HG03571 (cell line): Measurements from ENCODE around the gene CFAP97.
"Not testable (repeated sequence)": the region's sequence is repeated elsewhere in the genome, so short reads cannot be mapped to it uniquely, and the experiment has no call there.

Experiments
- ATAC-seq: cut with Tn5 transposase; IDR thresholded peaks from one replicate; pipeline ENCODE4 v1.9.1; 2021; ENCODE audit not compliant: unreplicated experiment

The CFAP97 gene

DNA sequence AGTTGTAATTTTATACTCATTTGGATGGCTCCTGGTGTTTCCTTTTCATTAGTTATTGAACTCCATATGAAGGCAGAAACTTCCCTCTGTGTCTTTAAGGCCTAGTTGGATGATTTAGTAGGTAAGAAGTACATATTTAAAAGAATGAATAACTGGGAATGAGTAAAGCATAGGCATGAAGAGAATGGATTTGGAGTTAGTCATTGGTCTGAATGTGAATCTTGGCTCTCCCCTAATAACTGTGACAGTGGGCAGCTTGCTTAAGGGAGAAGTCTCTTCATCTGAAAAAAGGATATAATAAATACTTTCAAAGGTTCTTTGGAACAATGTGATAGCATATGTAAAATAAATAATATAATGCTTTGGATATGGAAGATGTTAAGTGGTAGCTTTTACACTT lies 18.8 kb upstream of the CFAP97 start:
- ATAC-seq = no peak

GRCh38 chr4:185221912-185222311 lies 18.1 kb upstream of the CFAP97 start:
- no peak for ATAC-seq

DNA sequence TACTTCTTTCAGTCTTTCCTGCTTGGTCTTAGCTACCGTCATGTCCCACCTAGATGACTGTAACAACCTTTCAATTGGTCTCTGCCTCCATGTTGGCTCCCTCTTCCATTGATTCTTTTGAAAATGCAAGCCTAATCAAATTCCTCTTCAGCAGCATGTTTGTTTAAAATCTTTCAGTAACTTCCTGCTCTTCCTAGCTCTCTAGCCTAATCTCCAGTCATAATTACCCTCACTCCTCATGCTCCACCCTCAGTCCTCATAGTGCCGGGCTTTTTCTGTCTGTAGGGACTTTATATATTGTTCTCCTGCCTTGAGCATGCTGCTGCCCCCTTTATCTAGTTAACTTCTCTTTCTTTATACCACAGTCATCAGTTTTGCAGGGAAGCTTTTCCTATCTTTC lies 17.7 kb upstream of the CFAP97 start:
- ATAC-seq = no peak

DNA sequence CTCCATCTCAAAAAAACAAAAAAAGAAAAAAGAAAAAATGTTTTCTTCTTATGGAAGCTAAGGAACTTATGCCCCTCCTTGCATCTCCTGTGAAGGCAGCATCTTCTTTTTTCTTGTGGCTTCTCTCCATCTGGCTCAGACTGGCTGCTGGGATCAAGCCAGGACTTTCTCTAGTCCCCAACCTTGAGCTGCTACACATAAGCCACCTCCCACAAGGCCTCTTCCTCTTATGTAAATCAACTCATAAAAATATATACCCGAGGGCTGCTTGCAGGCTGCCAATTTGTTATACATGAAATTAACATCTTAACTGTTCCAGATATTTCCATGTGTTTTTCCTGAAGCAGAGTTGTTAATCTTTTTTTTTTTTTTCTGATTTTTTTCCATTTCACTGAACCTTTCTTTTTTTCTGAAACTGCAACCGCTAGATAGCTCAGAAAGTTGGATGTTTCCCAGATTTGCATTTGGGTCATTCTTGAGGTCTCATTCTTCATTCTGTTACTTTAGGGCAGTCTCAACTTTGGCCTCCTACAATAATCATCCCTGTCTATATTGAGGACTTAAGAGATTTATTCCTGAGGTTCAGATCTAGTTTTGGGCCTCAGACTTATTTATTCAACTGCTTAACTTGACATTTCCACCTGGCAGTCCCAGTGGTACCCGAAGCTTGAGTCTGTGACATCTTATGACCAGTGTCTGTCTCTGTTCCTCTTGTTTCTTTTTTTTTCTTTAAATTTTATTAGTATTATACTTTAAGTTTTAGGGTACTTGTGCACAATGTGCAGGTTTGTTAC lies 15.9 kb upstream of the CFAP97 start:
- ATAC-seq = peak; percentile 72

GRCh38 chr4:185218312-185218711 lies 14.5 kb upstream of the CFAP97 start:
- ATAC-seq = no peak

- no peak for ATAC-seq
Measured at GRCh38 chr4:185217408-185217975, 13.7 kb upstream of the CFAP97 start.

DNA sequence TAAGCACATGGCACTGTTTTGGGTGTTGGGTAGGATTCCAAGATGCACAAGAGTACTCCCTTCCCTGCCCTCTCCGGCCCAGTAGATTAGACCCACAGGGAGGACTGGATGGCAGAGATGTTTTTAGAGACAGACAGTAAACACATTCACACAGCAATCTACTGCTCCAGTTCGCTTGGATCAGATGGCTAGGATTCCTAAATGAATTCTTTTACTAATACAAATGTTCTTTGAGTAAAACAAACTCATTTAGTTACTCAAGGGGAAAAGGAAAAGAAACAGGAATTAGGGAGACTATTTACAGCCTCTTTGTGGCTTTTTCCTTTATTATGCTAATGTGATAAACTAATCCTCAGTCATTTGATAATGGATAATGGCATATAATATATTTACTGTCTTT lies 11.5 kb upstream of the CFAP97 start:
- no peak for ATAC-seq

GRCh38 chr4:185213877-185214276 lies 10.1 kb upstream of the CFAP97 start:
- peak; percentile 47 for ATAC-seq

DNA sequence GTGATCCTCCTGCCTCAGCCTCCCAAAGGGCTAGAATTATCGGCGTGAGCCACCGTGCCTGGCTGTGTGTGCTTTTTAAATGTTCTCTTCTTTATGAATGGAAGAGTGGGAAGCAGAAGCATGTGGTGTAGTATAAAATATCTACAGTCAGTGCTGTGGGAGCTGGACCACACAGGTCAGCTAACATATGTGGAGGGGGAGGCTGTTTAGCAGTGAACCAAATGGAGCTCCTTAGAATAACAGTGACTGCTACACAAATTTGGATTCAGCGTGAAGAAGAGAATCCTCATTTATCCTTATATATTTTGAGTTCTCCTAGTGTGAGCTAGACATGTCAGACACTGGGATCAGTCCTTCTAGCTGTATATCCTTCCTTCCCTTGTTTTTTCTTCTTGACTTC lies 8.8 kb upstream of the CFAP97 start:
- no peak for ATAC-seq

- no peak for ATAC-seq
Measured at GRCh38 chr4:185211641-185212040, 7.8 kb upstream of the CFAP97 start.

DNA sequence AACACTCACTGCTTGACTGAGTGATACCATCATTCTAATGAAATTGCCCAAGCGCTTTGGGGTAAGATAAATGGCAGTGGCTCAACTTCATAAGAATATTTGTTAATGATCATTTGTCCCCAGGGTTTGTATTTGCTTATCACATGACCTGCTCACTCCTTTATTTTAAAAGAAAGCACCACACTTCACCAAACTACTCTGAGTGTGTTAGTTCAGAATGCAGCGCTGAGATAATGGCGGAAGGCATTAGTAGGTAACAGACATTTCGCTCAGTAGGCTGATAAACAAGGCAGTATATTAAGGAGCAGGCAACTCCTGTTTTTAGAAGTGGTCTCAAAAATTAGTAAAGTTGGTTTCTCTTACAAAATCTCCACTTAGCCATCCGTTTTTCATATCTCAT lies 7.2 kb upstream of the CFAP97 start:
- no peak for ATAC-seq

GRCh38 chr4:185210102-185210981 lies 6.5 kb upstream of the CFAP97 start:
- peak; percentile 2 for ATAC-seq

GRCh38 chr4:185209852-185210101 lies 6.0 kb upstream of the CFAP97 start:
- ATAC-seq = peak; percentile 6

DNA sequence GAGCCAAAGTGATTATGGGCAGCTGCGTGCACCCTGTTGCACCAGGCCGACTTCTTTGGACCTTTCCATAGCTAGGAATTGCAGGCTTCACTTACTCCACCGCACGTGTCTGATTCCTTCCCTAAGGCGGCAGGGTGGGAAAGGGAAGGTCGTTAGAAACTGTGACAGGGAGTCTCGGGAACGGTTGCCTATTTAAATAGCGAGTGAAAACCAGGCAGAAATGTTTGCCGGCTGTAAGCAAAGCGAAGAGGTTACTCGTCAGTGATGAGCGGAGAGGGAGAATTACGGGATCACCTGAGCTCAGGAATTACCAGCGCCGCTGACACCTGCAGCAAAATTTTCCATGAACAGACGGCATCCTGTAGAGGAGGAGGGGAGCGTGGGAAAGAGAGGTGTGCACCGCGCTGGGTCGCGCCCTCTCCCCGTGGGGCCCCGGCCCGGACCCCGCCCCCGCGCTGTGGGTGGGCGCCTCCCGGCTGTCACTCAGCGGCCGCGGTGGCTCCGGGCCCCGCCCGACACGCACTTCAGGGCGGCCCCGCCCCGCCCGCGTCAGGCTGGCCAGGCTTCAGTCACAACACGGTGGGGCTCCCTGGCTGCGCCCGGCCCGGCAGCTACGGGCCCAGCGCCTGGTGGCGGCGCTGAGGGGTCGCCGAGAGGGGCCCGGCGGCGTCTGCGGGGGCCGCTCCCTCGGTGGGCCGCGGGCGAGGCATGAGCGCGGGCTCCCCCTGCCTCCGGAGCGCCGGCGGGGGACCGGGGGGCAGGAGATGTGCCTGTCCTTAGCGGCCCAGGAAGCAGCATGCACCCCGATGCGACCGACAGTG lies 5.4 kb upstream of the CFAP97 start, which contains the start of gene SNX25:
TSS of gene SNX25 (plus strand) at position 568 of the 821 bp plus-strand sequence. CDS start at position 797, 229 bp downstream.
- ATAC-seq = peak; percentile 76

GRCh38 chr4:185207466-185207865 lies 3.7 kb upstream of the CFAP97 start:
- no peak for ATAC-seq

DNA sequence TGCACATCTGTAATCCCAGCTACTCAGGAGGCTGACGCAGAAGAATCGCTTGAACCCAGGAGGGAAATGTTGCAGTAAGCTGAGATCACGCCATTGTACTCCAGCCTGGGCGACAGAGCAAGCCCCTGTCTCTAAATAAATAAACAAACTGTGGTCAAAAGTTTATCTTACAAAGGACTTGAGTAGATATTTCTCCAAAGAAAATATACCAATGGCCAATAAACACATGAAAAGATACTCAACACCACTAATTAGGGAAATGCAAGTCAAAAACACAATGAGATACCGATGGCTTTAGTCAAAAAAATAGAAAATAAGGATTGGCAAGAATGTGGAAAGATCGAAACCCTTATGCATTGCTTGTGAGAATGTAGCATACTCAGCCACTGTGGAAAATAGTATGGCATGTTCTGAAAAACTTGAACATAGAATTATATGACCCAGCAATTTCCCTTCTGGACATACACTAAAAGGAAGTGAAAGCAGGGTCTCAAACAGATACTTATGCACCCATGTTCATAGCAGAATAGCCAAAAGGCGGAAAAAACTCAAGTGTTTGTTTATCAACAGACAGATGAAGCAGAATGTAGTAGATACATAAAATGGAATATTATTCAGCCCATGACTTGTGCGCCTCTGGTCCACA lies 2.0 kb upstream of the CFAP97 start:
- ATAC-seq = no peak

- not testable (repeated sequence) for ATAC-seq
Measured at GRCh38 chr4:185205073-185205472, 1.3 kb upstream of the CFAP97 start.

GRCh38 chr4:185204238-185204910 lies 574 bp upstream of the CFAP97 start:
- ATAC-seq = no peak

GRCh38 chr4:185202984-185203485 lies 765 bp downstream of the CFAP97 start:
- no peak for ATAC-seq
